HEK293 (cell line): ENCODE results near the gene RAI14.

Experiments
- CTCF ChIA-PET: fragments of 350-600 bp; formaldehyde crosslinking; extraction: SDS; loops from one replicate; lab custom pipeline; 2021; ENCODE audit warnings: antibody characterized with exemption; lab: Yijun Ruan, JAX
- POLR2A ChIA-PET: fragments of 300-600 bp; formaldehyde crosslinking; extraction: SDS; loops from one replicate; lab custom pipeline; 2020; ENCODE audit warnings: antibody characterized with exemption, inconsistent platforms; lab: Yijun Ruan, JAX
- H3K27ac ChIP-seq: fragments of 200-500 bp; sonication (Bioruptor generic); 2 replicates; pipeline ENCODE4 v1.5.1; 2014; ENCODE audit warnings: low read depth, low read length, control low read depth, inconsistent platforms; ENCODE audit errors: extremely low read depth
- H3K36me3 ChIP-seq, 2 experiments: fragments of 200-500 bp in 1 of 2; sonication (Bioruptor generic) in 1 of 2; 1 replicate in 1 of 2; 2 replicates in 1 of 2; pipeline ENCODE4 v1.5.1; 2014 to 2017; ENCODE audit warnings: inconsistent platforms in 2 of 2, low read length in 2 of 2; ENCODE audit not compliant: control insufficient read depth in 2 of 2, insufficient read depth in 1 of 2
- H3K4me1 ChIP-seq: fragments of 200-500 bp; sonication (Bioruptor generic); 2 replicates; pipeline ENCODE4 v1.5.1; 2014; ENCODE audit warnings: mild to moderate bottlenecking, low read length, inconsistent platforms; ENCODE audit not compliant: control insufficient read depth, insufficient read depth
- H3K4me3 ChIP-seq: 2 replicates; pipeline ENCODE4 v1.5.1; 2011; ENCODE audit warnings: low read depth, mild to moderate bottlenecking, control low read depth, low read length, moderate library complexity
- H3K9me3 ChIP-seq: fragments of 200-500 bp; sonication (Bioruptor generic); 2 replicates; pipeline ENCODE4 v1.5.1; 2014; ENCODE audit warnings: low read depth, low read length, inconsistent platforms; ENCODE audit not compliant: control insufficient read depth, insufficient read depth
- KLF1 ChIP-seq: fragments of 450-650 bp; formaldehyde crosslinking; IDR thresholded peaks from 2 replicates; pipeline ENCODE4 v1.5.1; 2016; ENCODE audit warnings: missing biosample characterization, missing genetic modification characterization
- ZFP69B ChIP-seq: fragments of 450-650 bp; formaldehyde crosslinking; IDR thresholded peaks from 2 replicates; pipeline ENCODE4 v1.5.1; 2016; ENCODE audit warnings: missing biosample characterization, missing genetic modification characterization
- ZNF112 ChIP-seq: fragments of 450-650 bp; formaldehyde crosslinking; IDR thresholded peaks from 2 replicates; pipeline ENCODE4 v1.5.0; 2017; ENCODE audit warnings: missing biosample characterization, missing genetic modification characterization
- ZNF169 ChIP-seq: fragments of 450-650 bp; formaldehyde crosslinking; IDR thresholded peaks from 2 replicates; pipeline ENCODE4 v1.5.1; 2016; ENCODE audit warnings: missing biosample characterization, missing genetic modification characterization
- ZNF433 ChIP-seq: fragments of 450-650 bp; formaldehyde crosslinking; IDR thresholded peaks from 2 replicates; pipeline ENCODE4 v1.5.1; 2016; ENCODE audit warnings: missing biosample characterization, missing genetic modification characterization, low read depth
- ZNF529 ChIP-seq: fragments of 450-650 bp; formaldehyde crosslinking; IDR thresholded peaks from 2 replicates; pipeline ENCODE4 v1.5.1; 2017; ENCODE audit warnings: missing genetic modification characterization, missing biosample characterization; ENCODE audit not compliant: insufficient replicate concordance
- TF ChIP-seq, protein P1 (sequence below): fragments of 450-650 bp; formaldehyde crosslinking; IDR thresholded peaks from 2 replicates; pipeline ENCODE4 v1.5.1; 2016; ENCODE audit warnings: missing biosample characterization, missing genetic modification characterization
- TF ChIP-seq, protein P2 (sequence below): fragments of 450-650 bp; formaldehyde crosslinking; IDR thresholded peaks from 2 replicates; pipeline ENCODE4 v1.5.1; 2016; ENCODE audit warnings: missing biosample characterization, missing genetic modification characterization, low read depth
- TF ChIP-seq, protein P3 (sequence below): IDR thresholded peaks from 2 replicates; pipeline ENCODE4 v1.6.1; 2011; ENCODE audit warnings: mild to moderate bottlenecking, low read depth, low read length, borderline replicate concordance
- TF ChIP-seq, protein P4 (sequence below): fragments of 450-650 bp; formaldehyde crosslinking; IDR thresholded peaks from 2 replicates; pipeline ENCODE4 v1.5.1; 2017; ENCODE audit warnings: missing biosample characterization, missing genetic modification characterization
- TF ChIP-seq, protein P5 (sequence below): fragments of 450-650 bp; formaldehyde crosslinking; IDR thresholded peaks from 2 replicates; pipeline ENCODE4 v1.5.1; 2017; ENCODE audit warnings: missing biosample characterization, missing genetic modification characterization
- TF ChIP-seq, protein P6 (sequence below): fragments of 450-650 bp; formaldehyde crosslinking; IDR thresholded peaks from 2 replicates; pipeline ENCODE4 v1.5.1; 2016; ENCODE audit warnings: missing biosample characterization, missing genetic modification characterization
- TF ChIP-seq, protein P7 (sequence below): fragments of 450-650 bp; formaldehyde crosslinking; IDR thresholded peaks from 2 replicates; pipeline ENCODE4 v1.5.1; 2016; ENCODE audit warnings: missing biosample characterization, missing genetic modification characterization

Gene RAI14

DNA sequence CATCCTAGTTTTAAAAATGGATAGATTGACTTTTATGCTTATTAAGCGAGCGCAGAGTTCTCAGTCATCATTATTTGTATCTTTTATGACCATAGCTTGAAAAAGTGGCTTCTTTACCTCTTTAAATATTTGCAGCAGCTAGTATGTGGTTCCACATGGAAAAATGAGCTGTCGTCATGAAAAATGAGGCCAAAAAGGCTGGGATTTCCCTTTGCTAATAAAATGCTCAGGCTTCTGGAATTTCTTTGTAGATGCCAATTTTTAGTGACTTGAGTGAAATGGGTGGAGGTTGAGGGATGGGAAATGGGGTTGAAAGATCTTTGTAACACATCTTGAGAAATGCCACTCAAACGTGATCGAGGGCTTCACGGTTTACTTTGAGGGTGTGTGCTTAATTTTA is 35.2 kb downstream of the RAI14 start (continued):
- TF ChIP-seq, protein P1, sequence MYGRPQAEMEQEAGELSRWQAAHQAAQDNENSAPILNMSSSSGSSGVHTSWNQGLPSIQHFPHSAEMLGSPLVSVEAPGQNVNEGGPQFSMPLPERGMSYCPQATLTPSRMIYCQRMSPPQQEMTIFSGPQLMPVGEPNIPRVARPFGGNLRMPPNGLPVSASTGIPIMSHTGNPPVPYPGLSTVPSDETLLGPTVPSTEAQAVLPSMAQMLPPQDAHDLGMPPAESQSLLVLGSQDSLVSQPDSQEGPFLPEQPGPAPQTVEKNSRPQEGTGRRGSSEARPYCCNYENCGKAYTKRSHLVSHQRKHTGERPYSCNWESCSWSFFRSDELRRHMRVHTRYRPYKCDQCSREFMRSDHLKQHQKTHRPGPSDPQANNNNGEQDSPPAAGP (tag by site-specific recombination): no peak

DNA sequence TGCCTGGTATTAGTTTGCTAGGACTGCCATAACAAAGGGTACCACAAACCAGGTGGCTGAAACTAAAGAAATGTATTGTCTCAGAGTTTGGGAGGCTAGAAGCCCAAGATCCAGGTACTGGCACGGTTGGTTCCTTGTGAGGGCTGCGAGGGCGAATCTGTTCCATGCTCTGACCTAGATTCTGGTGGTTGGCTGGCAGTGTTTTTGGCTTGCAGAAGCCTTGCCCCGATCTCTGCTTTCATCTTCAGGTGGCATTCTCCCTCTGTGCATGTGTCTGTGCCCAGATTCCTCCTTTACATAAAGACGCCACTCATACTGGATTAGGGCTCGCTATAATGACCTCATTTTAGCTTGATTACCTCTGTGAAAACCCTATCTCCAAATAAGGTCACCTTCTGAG is 36.7 kb downstream of the RAI14 start:
- peaks cover 5% of the 10 kb centered on the region for H3K4me1 ChIP-seq
- ChIA-PET CTCF (interaction anchor here (0.7 to 1.3 kb wide), 3 partner anchors 166 to 206 kb away, joined by 3 read pairs; no protein-coding TSS in a partner anchor), POLR2A (no interaction called here)
- peaks cover 9 to 23% of the 10 kb centered on the region in 2 experiments for H3K36me3 ChIP-seq
- H3K27ac ChIP-seq: no peak overlapping the region
- no peaks in the 10 kb centered on the region for H3K9me3 ChIP-seq
- TF ChIP-seq ZNF529 (tag by site-specific recombination): no peak
- TF ChIP-seq, protein P2, sequence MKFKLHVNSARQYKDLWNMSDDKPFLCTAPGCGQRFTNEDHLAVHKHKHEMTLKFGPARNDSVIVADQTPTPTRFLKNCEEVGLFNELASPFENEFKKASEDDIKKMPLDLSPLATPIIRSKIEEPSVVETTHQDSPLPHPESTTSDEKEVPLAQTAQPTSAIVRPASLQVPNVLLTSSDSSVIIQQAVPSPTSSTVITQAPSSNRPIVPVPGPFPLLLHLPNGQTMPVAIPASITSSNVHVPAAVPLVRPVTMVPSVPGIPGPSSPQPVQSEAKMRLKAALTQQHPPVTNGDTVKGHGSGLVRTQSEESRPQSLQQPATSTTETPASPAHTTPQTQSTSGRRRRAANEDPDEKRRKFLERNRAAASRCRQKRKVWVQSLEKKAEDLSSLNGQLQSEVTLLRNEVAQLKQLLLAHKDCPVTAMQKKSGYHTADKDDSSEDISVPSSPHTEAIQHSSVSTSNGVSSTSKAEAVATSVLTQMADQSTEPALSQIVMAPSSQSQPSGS: peak; percentile 42; the same call in 1 of the 2 replicates
- no peak overlapping the region for H3K4me3 ChIP-seq

DNA sequence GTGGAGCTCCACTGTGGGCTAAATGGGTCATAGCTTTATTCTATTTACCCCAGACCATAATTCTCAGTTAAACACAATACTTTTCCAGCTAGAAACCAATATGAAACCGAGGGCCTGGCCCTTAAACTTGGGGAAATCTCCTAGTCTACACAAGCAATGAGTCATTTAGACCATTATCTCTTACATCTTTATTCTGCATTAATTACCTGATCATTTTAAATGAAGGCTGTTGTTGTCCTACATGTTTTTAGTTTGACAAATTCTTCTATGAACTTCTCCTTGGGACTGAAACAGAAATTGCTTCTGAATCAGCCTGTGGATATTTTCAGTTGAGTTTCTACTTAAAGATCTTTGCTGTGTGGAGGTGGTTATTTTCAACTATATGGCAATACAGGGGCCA is 37.9 kb downstream of the RAI14 start:
- Histone ChIP-seq H3K27ac (no peak overlapping the region), H3K9me3 (no peaks in the 10 kb centered on the region), H3K36me3 (peaks cover 2 to 18% of the 10 kb centered on the region in 2 experiments), H3K4me3 (no peak overlapping the region), H3K4me1 (0 out of 2 replicates have a peak, but pooled peaks cover 2% of the 10 kb centered on the region)
- POLR2A ChIA-PET: no interaction called here
- CTCF ChIA-PET: interaction anchor here (1.2 to 1.9 kb wide), 2 partner anchors 204 kb away, joined by 3 to 7 read pairs; no protein-coding TSS in a partner anchor
- TF ChIP-seq, protein P3, sequence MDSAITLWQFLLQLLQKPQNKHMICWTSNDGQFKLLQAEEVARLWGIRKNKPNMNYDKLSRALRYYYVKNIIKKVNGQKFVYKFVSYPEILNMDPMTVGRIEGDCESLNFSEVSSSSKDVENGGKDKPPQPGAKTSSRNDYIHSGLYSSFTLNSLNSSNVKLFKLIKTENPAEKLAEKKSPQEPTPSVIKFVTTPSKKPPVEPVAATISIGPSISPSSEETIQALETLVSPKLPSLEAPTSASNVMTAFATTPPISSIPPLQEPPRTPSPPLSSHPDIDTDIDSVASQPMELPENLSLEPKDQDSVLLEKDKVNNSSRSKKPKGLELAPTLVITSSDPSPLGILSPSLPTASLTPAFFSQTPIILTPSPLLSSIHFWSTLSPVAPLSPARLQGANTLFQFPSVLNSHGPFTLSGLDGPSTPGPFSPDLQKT: no peak
- TF ChIP-seq, protein P4, sequence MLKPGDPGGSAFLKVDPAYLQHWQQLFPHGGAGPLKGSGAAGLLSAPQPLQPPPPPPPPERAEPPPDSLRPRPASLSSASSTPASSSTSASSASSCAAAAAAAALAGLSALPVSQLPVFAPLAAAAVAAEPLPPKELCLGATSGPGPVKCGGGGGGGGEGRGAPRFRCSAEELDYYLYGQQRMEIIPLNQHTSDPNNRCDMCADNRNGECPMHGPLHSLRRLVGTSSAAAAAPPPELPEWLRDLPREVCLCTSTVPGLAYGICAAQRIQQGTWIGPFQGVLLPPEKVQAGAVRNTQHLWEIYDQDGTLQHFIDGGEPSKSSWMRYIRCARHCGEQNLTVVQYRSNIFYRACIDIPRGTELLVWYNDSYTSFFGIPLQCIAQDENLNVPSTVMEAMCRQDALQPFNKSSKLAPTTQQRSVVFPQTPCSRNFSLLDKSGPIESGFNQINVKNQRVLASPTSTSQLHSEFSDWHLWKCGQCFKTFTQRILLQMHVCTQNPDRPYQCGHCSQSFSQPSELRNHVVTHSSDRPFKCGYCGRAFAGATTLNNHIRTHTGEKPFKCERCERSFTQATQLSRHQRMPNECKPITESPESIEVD (tag by site-specific recombination): peak; percentile 33; the same call in 1 of the 2 replicates
- no peak for TF ChIP-seq ZNF433 (tag by site-specific recombination)
- no peak for TF ChIP-seq ZNF112 (tag by site-specific recombination)
- TF ChIP-seq ZFP69B: no peak

DNA sequence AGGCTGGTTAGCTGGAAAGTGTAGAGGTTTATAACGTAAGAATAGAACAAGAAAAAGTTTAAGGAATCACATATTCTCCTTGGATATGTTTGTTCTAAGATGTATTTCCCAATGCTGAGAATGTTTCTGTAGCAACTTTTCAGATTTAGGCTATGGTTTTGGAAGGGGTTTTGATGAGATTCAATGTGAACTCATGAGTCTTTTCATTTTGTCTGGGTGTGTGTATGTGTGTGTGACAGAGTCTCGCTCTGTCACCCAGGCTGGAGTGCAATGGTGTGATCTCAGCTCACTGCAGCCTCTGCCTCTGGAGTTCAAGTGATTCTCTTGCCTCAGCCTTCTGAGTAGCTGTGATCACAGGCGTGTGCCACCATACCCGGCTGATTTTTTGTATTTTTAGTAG is 38.6 kb downstream of the RAI14 start:
- Histone ChIP-seq H3K36me3 (peaks cover 0 to 11% of the 10 kb centered on the region in 2 experiments; a peak in 2 of 3 replicates), H3K4me3 (no peak overlapping the region), H3K9me3 (no peaks in the 10 kb centered on the region), H3K27ac (no peak overlapping the region), H3K4me1 (0 out of 2 replicates have a peak, but pooled peaks cover 2% of the 10 kb centered on the region)
- ChIA-PET CTCF (interaction anchor here (1.9 kb wide), 1 partner anchor 203 kb away, joined by 7 read pairs; no protein-coding TSS in a partner anchor), POLR2A (no interaction called here)
- TF ChIP-seq, protein P5, sequence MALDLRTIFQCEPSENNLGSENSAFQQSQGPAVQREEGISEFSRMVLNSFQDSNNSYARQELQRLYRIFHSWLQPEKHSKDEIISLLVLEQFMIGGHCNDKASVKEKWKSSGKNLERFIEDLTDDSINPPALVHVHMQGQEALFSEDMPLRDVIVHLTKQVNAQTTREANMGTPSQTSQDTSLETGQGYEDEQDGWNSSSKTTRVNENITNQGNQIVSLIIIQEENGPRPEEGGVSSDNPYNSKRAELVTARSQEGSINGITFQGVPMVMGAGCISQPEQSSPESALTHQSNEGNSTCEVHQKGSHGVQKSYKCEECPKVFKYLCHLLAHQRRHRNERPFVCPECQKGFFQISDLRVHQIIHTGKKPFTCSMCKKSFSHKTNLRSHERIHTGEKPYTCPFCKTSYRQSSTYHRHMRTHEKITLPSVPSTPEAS (tag by site-specific recombination): peak; percentile 65; the same call in 1 of the 2 replicates
- TF ChIP-seq ZNF169 (tag by site-specific recombination) (no peak), KLF1 (tag by site-specific recombination) (no peak)
- TF ChIP-seq, protein P6, sequence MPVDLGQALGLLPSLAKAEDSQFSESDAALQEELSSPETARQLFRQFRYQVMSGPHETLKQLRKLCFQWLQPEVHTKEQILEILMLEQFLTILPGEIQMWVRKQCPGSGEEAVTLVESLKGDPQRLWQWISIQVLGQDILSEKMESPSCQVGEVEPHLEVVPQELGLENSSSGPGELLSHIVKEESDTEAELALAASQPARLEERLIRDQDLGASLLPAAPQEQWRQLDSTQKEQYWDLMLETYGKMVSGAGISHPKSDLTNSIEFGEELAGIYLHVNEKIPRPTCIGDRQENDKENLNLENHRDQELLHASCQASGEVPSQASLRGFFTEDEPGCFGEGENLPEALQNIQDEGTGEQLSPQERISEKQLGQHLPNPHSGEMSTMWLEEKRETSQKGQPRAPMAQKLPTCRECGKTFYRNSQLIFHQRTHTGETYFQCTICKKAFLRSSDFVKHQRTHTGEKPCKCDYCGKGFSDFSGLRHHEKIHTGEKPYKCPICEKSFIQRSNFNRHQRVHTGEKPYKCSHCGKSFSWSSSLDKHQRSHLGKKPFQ: peak; percentile 63; the same call in 1 of the 2 replicates
- TF ChIP-seq, protein P7, sequence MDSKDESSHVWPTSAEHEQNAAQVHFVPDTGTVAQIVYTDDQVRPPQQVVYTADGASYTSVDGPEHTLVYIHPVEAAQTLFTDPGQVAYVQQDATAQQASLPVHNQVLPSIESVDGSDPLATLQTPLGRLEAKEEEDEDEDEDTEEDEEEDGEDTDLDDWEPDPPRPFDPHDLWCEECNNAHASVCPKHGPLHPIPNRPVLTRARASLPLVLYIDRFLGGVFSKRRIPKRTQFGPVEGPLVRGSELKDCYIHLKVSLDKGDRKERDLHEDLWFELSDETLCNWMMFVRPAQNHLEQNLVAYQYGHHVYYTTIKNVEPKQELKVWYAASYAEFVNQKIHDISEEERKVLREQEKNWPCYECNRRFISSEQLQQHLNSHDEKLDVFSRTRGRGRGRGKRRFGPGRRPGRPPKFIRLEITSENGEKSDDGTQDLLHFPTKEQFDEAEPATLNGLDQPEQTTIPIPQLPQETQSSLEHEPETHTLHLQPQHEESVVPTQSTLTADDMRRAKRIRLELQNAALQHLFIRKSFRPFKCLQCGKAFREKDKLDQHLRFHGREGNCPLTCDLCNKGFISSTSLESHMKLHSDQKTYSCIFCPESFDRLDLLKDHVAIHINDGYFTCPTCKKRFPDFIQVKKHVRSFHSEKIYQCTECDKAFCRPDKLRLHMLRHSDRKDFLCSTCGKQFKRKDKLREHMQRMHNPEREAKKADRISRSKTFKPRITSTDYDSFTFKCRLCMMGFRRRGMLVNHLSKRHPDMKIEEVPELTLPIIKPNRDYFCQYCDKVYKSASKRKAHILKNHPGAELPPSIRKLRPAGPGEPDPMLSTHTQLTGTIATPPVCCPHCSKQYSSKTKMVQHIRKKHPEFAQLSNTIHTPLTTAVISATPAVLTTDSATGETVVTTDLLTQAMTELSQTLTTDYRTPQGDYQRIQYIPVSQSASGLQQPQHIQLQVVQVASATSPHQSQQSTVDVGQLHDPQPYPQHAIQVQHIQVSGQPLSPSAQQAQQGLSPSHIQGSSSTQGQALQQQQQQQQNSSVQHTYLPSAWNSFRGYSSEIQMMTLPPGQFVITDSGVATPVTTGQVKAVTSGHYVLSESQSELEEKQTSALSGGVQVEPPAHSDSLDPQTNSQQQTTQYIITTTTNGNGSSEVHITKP: peak; percentile 40
